Lung (tissue), 12 donors: ENCODE data around the gene UBR4. TPM values are rescaled to one million over a fixed set of nuclear protein-coding genes. Genes with fewer than 3 reads are reported as not detected.
A peak's percentile ranks its signal among the peaks of the same experiment; 100 is the strongest.

ENCODE experiments used
- ATAC-seq: fragments of 200-7000 bp; cut with Tn5 transposase; one replicate; pipeline ENCODE4 v1.9.1; 2020; ENCODE audit warnings: moderate number of reproducible peaks; ENCODE audit not compliant: insufficient read depth, low FRiP score
- DNase-seq, 3 donors: peaks; one replicate each; pipeline ENCODE4 v3.0.0-alpha.2; 2013 to 2017
- H3K27ac ChIP-seq, 2 donors: one replicate each; pipeline ENCODE4 v1.5.1; 2013; ENCODE audit warnings: mild to moderate bottlenecking in 2 of 2, moderate library complexity in 2 of 2, control low read depth in 1 of 2, inconsistent platforms in 1 of 2, low read depth in 1 of 2, low read length in 1 of 2
- H3K27me3 ChIP-seq, 3 donors: one replicate each; pipeline ENCODE4 v1.5.1; 2013; ENCODE audit warnings: low read length in 2 of 3; ENCODE audit not compliant: control insufficient read depth in 3 of 3, insufficient read depth in 3 of 3
- H3K36me3 ChIP-seq, 4 donors: one replicate each; pipeline ENCODE4 v1.5.1; 2013; ENCODE audit warnings: low read length in 4 of 4, mild to moderate bottlenecking in 1 of 4, moderate library complexity in 1 of 4; ENCODE audit not compliant: control insufficient read depth in 4 of 4, insufficient read depth in 4 of 4
- H3K4me1 ChIP-seq, 5 donors: one replicate each; pipeline ENCODE4 v1.5.1; 2013; ENCODE audit warnings: low read length in 5 of 5, mild to moderate bottlenecking in 2 of 5, moderate library complexity in 1 of 5; ENCODE audit not compliant: control insufficient read depth in 5 of 5, insufficient read depth in 5 of 5
- H3K4me3 ChIP-seq: one replicate; pipeline ENCODE4 v1.5.1; 2013; ENCODE audit warnings: mild to moderate bottlenecking, control low read depth, moderate library complexity
- H3K9ac ChIP-seq, 2 donors: one replicate each; pipeline ENCODE4 v1.5.1; 2013; ENCODE audit warnings: low read length in 2 of 2, control low read depth in 1 of 2; ENCODE audit not compliant: insufficient read depth in 1 of 2
- H3K9me3 ChIP-seq, 4 donors: one replicate each; pipeline ENCODE4 v1.5.1; 2013; ENCODE audit warnings: low read length in 3 of 4, mild to moderate bottlenecking in 1 of 4, moderate library complexity in 1 of 4; ENCODE audit not compliant: control insufficient read depth in 4 of 4, insufficient read depth in 3 of 4
- WGBS, 2 donors: extraction: QIAGEN DNeasy Blood & Tissue Kit; methylation state at CpG; one replicate each; pipeline ENCODE4 v1.1.7; 2013; 5-methylcytosine and 5-hydroxymethylcytosine counted together
- polyA plus RNA-seq, 2 donors: library from polyadenylated mRNA; stranded (reverse); fragments of 200-250 nt; gene quantifications; one replicate each; pipeline ENCODE4 v1.2.1, GENCODE V29; 2013
- total RNA-seq, 2 donors: library from RNA; depleted of rRNA in 1 of 2; stranded (reverse); fragments of >200 nt in 1 of 2; gene quantifications; one replicate each; pipeline ENCODE4 v1.2.1, GENCODE V29; 2014 to 2021
- TF ChIP-seq, protein P1 (sequence below): IDR thresholded peaks from 2 replicates; pipeline ENCODE4 v1.5.1; 2012; ENCODE audit warnings: mild to moderate bottlenecking; ENCODE audit errors: control extremely low read depth, extremely low read depth
- donor health status: control.
- donor health status: control.
- donor health status: Bipolar disorder and iron deficiency.
- donor health status: healthy.
- donor health status: DM: yes; HTN: yes; CAD: no.

UBR4 gene
- total and polyA plus RNA-seq, 4 donors = 90.8 to 128 (median 113) TPM

DNA sequence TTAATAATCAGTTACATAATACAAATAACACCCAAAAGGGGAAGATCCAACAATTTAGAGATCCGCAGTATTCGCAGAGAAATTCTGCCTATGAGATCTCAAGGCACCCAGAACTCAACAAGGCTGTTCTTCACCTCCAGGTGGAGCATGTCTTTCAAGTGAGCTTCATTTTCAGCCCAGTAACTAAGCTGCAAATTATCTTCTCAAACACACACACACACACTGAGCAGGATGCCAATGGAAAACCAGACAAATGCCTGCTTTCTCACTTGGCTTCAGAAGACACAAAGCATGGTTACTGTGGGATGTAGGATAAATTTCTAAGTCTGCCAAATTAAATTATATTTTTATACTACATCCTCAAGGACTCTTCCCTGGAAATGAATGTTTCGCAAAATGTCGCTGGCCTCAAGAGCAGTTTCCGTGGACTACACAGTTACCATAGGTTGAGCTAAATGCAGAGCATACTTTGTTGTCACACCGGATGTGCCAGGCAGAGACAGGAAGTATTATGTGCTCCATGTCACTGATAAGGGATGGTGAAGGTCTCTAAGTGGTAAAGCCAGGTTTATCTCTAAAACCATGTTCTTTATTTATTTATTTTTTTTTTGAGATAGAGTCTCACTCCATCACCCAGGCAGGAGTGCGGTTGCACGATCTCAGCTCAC lies 30.3 kb downstream of the UBR4 start:
- Histone ChIP-seq H3K4me1 (no peaks in the 10 kb centered on the region), H3K36me3 (peaks cover 30 to 52% (median 43%) of the 10 kb centered on the region in 4 donors), H3K9ac (no peak overlapping the region), H3K27me3 (no peaks in the 10 kb centered on the region), H3K9me3 (no peaks in the 10 kb centered on the region), H3K27ac (no peak overlapping the region), H3K4me3 (no peak overlapping the region)
- 42 to 62% methylated on average over 8 of the region's 8 CpGs for WGBS, 2 donors
- DNase-seq (peak in 2 of 3 donors; percentile 34 to 45), ATAC-seq (no peak)
- TF ChIP-seq, protein P1, sequence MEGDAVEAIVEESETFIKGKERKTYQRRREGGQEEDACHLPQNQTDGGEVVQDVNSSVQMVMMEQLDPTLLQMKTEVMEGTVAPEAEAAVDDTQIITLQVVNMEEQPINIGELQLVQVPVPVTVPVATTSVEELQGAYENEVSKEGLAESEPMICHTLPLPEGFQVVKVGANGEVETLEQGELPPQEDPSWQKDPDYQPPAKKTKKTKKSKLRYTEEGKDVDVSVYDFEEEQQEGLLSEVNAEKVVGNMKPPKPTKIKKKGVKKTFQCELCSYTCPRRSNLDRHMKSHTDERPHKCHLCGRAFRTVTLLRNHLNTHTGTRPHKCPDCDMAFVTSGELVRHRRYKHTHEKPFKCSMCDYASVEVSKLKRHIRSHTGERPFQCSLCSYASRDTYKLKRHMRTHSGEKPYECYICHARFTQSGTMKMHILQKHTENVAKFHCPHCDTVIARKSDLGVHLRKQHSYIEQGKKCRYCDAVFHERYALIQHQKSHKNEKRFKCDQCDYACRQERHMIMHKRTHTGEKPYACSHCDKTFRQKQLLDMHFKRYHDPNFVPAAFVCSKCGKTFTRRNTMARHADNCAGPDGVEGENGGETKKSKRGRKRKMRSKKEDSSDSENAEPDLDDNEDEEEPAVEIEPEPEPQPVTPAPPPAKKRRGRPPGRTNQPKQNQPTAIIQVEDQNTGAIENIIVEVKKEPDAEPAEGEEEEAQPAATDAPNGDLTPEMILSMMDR = no peak

GRCh38 chr1:19178734-19179398 lies 31.2 kb downstream of the UBR4 start:
- TF ChIP-seq, protein P1 = no peak
- Histone ChIP-seq H3K27me3 (no peaks in the 10 kb centered on the region), H3K27ac (no peak overlapping the region), H3K36me3 (peaks cover 30 to 55% (median 43%) of the 10 kb centered on the region in 4 donors), H3K4me3 (no peak overlapping the region), H3K9me3 (no peaks in the 10 kb centered on the region), H3K4me1 (no peaks in the 10 kb centered on the region), H3K9ac (no peak overlapping the region)
- ATAC-seq = no peak
- DNase-seq = no peak
- 62 to 82% methylated on average over 5 of the region's 5 CpGs for WGBS, 2 donors

GRCh38 chr1:19177811-19178210 lies 32.3 kb downstream of the UBR4 start:
- TF ChIP-seq, protein P1 = no peak
- H3K27ac ChIP-seq = no peak overlapping the region
- H3K36me3 ChIP-seq = peaks cover 37 to 63% (median 49%) of the 10 kb centered on the region in 4 donors
- no peaks in the 10 kb centered on the region for H3K27me3 ChIP-seq
- H3K4me1 ChIP-seq = no peaks in the 10 kb centered on the region
- H3K9ac ChIP-seq = no peak overlapping the region
- 92 to 95% methylated on average over 2 of the region's 2 CpGs for WGBS, 2 donors
- no peak overlapping the region for H3K4me3 ChIP-seq
- H3K9me3 ChIP-seq = no peaks in the 10 kb centered on the region
- DNase-seq = no peak
- no peak for ATAC-seq
